Mammary microvascular endothelial cell (primary cell): ENCODE measurements around the gene MAPK6. TPM values are rescaled to one million over a fixed set of nuclear protein-coding genes. Genes with fewer than 3 reads are reported as not detected.

Source experiments
- total RNA-seq: library from RNA; depleted of rRNA; stranded (reverse); fragments of >200 nt; gene quantifications from 2 replicates; pipeline ENCODE4 v1.2.3, GENCODE V29; 2015

Gene MAPK6
- 30.1 and 35.1 TPM in 2 replicates for total RNA-seq

GRCh38 chr15:52018693-52019393 is at the start of gene MAPK6:
MAPK6 (plus strand) TSS chr15:52019219; CDS start chr15:52046461, 27,242 bp downstream.

GRCh38 chr15:51971375-51972133 is 47.5 kb upstream of the MAPK6 start, which contains the start of gene LEO1:
LEO1 (minus strand) TSS chr15:51971778; CDS start chr15:51971745, 33 bp downstream.

Other genes starting within 250 kb of the MAPK6 start
- 40.4 and 44.1 TPM in 2 replicates for gene TMOD3, start 189.6 kb upstream of the MAPK6 start, total RNA-seq
- 26.2 and 35.3 TPM in 2 replicates for gene LEO1, start 47.4 kb upstream of the MAPK6 start, total RNA-seq
- gene BCL2L10, start 93.6 kb downstream of the MAPK6 start, total RNA-seq: 0.69 and 1.00 TPM in 2 replicates
- gene GNB5, start 172.2 kb downstream of the MAPK6 start, total RNA-seq: 34.3 and 37.2 TPM in 2 replicates